Activated CD4-positive, CD25-positive, alpha-beta regulatory T cell treated with anti-CD3 and anti-CD28 coated beads, Interleukin-2, amount 50 U/mL, for 72 hours (primary cell): Measurements from ENCODE around the gene ARMH3.
"Not testable (repeated sequence)": the region's sequence is repeated elsewhere in the genome, so short reads cannot be mapped to it uniquely, and the experiment has no call there.

ENCODE experiments used
- DNase-seq: peaks from one replicate; pipeline ENCODE4 v3.0.0; 2021

ARMH3 gene

GRCh38 chr10:102055647-102056419, at the start of gene ARMH3:
TSS of gene ARMH3 (minus strand) at chr10:102056173. CDS start at chr10:102040114, 16,059 bp downstream.
- peak; percentile 85 for DNase-seq

GRCh38 chr10:102102421-102102820, 46.4 kb upstream of the ARMH3 start:
- no peak for DNase-seq

- no peak for DNase-seq
Observed at GRCh38 chr10:102101152-102101551, 45.2 kb upstream of the ARMH3 start.

- no peak for DNase-seq
Observed at GRCh38 chr10:102096449-102096848, 40.5 kb upstream of the ARMH3 start.

- no peak for DNase-seq
Observed at GRCh38 chr10:102090772-102091171, 34.8 kb upstream of the ARMH3 start.

- DNase-seq = no peak
Observed at GRCh38 chr10:102086196-102086595, 30.2 kb upstream of the ARMH3 start.

GRCh38 chr10:102085336-102085735, 29.4 kb upstream of the ARMH3 start:
- DNase-seq = no peak

- DNase-seq = no peak
Observed at GRCh38 chr10:102083541-102083940, 27.6 kb upstream of the ARMH3 start.

GRCh38 chr10:102072673-102073527, 16.9 kb upstream of the ARMH3 start:
- peak; percentile 81 for DNase-seq

GRCh38 chr10:102069071-102069470, 13.1 kb upstream of the ARMH3 start:
- no peak for DNase-seq

- no peak for DNase-seq
Observed at GRCh38 chr10:102068216-102068615, 12.2 kb upstream of the ARMH3 start.

GRCh38 chr10:102067091-102067916, 11.3 kb upstream of the ARMH3 start:
- no peak for DNase-seq

GRCh38 chr10:102066399-102067088, 10.6 kb upstream of the ARMH3 start:
- DNase-seq = no peak

- no peak for DNase-seq
Observed at GRCh38 chr10:102065561-102066398, 9.8 kb upstream of the ARMH3 start.

- peak; percentile 90 for DNase-seq
Observed at GRCh38 chr10:102064868-102065560, 9.0 kb upstream of the ARMH3 start, which contains the start of gene HPS6. TSS of gene HPS6 (plus strand) at chr10:102065349. CDS start at chr10:102065475, 126 bp downstream.

GRCh38 chr10:102064503-102064867, 8.5 kb upstream of the ARMH3 start:
- DNase-seq = no peak

GRCh38 chr10:102059987-102060386, 4.0 kb upstream of the ARMH3 start:
- DNase-seq = no peak

- DNase-seq = not testable (repeated sequence)
Observed at GRCh38 chr10:102054881-102055646, 909 bp downstream of the ARMH3 start.

GRCh38 chr10:102046095-102046494, 9.9 kb downstream of the ARMH3 start:
- DNase-seq = no peak

GRCh38 chr10:102045292-102045691, 10.7 kb downstream of the ARMH3 start:
- DNase-seq = no peak
